Glutamatergic neuron (in vitro differentiated cells): ENCODE data around the gene WDR47. TPM values are rescaled to one million over a fixed set of nuclear protein-coding genes. Genes with fewer than 3 reads are reported as not detected.
"Not testable (repeated sequence)": the region's sequence is repeated elsewhere in the genome, so short reads cannot be mapped to it uniquely, and the experiment has no call there.

ENCODE experiments used
- DNase-seq: peaks from one replicate; pipeline ENCODE4 v3.0.0; 2022
- H3K27ac Mint-ChIP-seq: one replicate; pipeline ENCODE4 v1.8.0; 2020; ENCODE audit warnings: mild to moderate bottlenecking, mixed read lengths, inconsistent platforms; ENCODE audit not compliant: unreplicated experiment
- H3K27me3 Mint-ChIP-seq: one replicate; pipeline ENCODE4 v1.8.0; 2020; ENCODE audit warnings: mild to moderate bottlenecking, moderate library complexity, mixed read lengths, inconsistent platforms; ENCODE audit not compliant: unreplicated experiment
- H3K36me3 Mint-ChIP-seq: one replicate; pipeline ENCODE4 v1.8.0; 2020; ENCODE audit warnings: mild to moderate bottlenecking, mixed read lengths, inconsistent platforms; ENCODE audit not compliant: unreplicated experiment
- H3K4me1 Mint-ChIP-seq: one replicate; pipeline ENCODE4 v1.8.0; 2020; ENCODE audit warnings: mild to moderate bottlenecking, low read depth, mixed read lengths, inconsistent platforms; ENCODE audit not compliant: unreplicated experiment
- H3K4me3 Mint-ChIP-seq: one replicate; pipeline ENCODE4 v1.8.0; 2020; ENCODE audit warnings: mild to moderate bottlenecking, mixed read lengths, inconsistent platforms; ENCODE audit not compliant: unreplicated experiment
- H3K9me3 Mint-ChIP-seq: one replicate; pipeline ENCODE4 v1.8.0; 2020; ENCODE audit warnings: mild to moderate bottlenecking, moderate library complexity, mixed read lengths, inconsistent platforms; ENCODE audit not compliant: unreplicated experiment
- CTCF ChIP-seq: fragments of 200-600 bp; sonication (generic); IDR thresholded peaks from one replicate; pipeline ENCODE4 v1.5.0; 2021; ENCODE audit not compliant: partially characterized antibody, unreplicated experiment
- total RNA-seq: library from RNA; stranded (reverse); fragmentation: NEBNext Ultra II Directional; extraction: Animal tissue kit (Norgen Biotek cat#: 25700); gene quantifications from one replicate; pipeline ENCODE4 v1.2.1, GENCODE V29; 2021; ENCODE audit not compliant: unreplicated experiment

The WDR47 gene
- total RNA-seq, 1 donor from 2014 or later = 128 TPM

- H3K4me3 Mint-ChIP-seq = peak overlapping the region; percentile 12
- H3K27me3 Mint-ChIP-seq = peaks cover 3% of the 10 kb centered on the region
- no peaks in the 10 kb centered on the region for H3K36me3 Mint-ChIP-seq
- H3K27ac Mint-ChIP-seq = peak overlapping the region; percentile 25
- DNase-seq = no peak
- no peaks in the 10 kb centered on the region for H3K9me3 Mint-ChIP-seq
- TF ChIP-seq CTCF = no peak
- peaks cover 20% of the 10 kb centered on the region for H3K4me1 Mint-ChIP-seq
Observed at GRCh38 chr1:108949044-108949443, 92.9 kb downstream of the WDR47 start.

GRCh38 chr1:108947871-108948525, 93.9 kb downstream of the WDR47 start:
- Mint-ChIP-seq H3K36me3 (no peaks in the 10 kb centered on the region), H3K9me3 (no peaks in the 10 kb centered on the region), H3K4me1 (peaks cover 20% of the 10 kb centered on the region), H3K27me3 (peaks cover 3% of the 10 kb centered on the region), H3K27ac (peak overlapping the region; percentile 72), H3K4me3 (peak overlapping the region; percentile 12)
- DNase-seq = no peak
- TF ChIP-seq CTCF = no peak

DNA sequence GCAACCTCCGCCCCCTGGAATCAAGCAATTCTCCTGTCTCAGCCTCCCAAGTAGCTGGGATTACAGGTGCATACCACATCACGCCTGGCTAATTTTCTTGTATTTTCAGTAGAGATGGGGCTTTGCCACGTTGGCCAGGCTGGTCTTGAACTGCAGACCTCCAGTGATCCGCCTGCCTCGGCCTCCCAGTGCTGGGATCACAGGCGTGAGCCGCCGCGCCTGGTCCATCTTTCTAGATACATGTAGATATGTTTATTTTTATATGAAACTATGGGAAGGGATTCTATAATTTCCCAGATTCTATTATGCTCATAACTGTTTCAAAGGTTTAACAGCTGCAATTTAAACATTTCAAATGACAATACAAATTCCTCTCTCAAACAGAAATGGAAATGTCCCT, 105.7 kb downstream of the WDR47 start:
- H3K27me3 Mint-ChIP-seq = no peaks in the 10 kb centered on the region
- peaks cover 2% of the 10 kb centered on the region for H3K9me3 Mint-ChIP-seq
- no peak overlapping the region for H3K27ac Mint-ChIP-seq
- no peak for DNase-seq
- no peak overlapping the region for H3K4me3 Mint-ChIP-seq
- H3K4me1 Mint-ChIP-seq = no peaks in the 10 kb centered on the region
- no peak for TF ChIP-seq CTCF
- H3K36me3 Mint-ChIP-seq = no peaks in the 10 kb centered on the region

DNA sequence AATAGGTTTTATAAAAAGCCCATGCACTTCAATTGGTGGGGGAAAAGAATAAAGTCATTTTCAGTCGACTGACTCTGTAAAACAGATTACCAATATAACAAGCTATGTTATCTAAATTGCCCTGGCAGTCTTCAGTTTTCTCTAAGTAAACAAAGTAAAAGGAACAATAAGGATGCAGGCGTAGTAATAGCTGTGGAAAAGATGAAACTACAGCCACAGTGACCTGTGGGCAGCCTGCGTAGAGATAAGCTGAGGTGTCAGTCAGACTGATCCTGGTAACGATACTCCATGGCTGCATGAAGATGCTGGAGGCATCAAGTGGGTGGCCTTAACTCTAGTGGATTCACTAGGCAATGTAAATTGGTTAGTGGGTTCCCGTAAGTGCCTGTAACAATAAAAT, 108.0 kb downstream of the WDR47 start:
- peaks cover 2% of the 10 kb centered on the region for H3K9me3 Mint-ChIP-seq
- H3K4me1 Mint-ChIP-seq = no peaks in the 10 kb centered on the region
- DNase-seq = no peak
- H3K4me3 Mint-ChIP-seq = no peak overlapping the region
- H3K36me3 Mint-ChIP-seq = no peaks in the 10 kb centered on the region
- no peaks in the 10 kb centered on the region for H3K27me3 Mint-ChIP-seq
- H3K27ac Mint-ChIP-seq = no peak overlapping the region
- no peak for TF ChIP-seq CTCF

- H3K27ac Mint-ChIP-seq, H3K4me1 Mint-ChIP-seq, H3K4me3 Mint-ChIP-seq, H3K9me3 Mint-ChIP-seq, H3K27me3 Mint-ChIP-seq, H3K36me3 Mint-ChIP-seq, DNase-seq: not testable (repeated sequence)
Observed at GRCh38 chr1:108927565-108927964, 114.3 kb downstream of the WDR47 start.
